Naive B cell (primary cell): Measurements from ENCODE around the gene MROH2B. TPM values are rescaled to one million over a fixed set of nuclear protein-coding genes. Genes with fewer than 3 reads are reported as not detected.

Experiments used
- ATAC-seq, 2 donors: fragments of 150-1000 bp; cut with Tn5 transposase; 2 replicates each; pipeline ENCODE4 v1.10.0; 2021; ENCODE audit warnings: low read depth in 2 of 2, mild to moderate bottlenecking in 2 of 2, moderate library complexity in 2 of 2
- DNase-seq: peaks from one replicate; pipeline ENCODE4 v3.0.0; 2022
- H3K27ac Mint-ChIP-seq, 6 donors: one replicate each; pipeline ENCODE4 v1.8.0; 2020 to 2022; ENCODE audit warnings: mild to moderate bottlenecking in 6 of 6, mixed read lengths in 6 of 6, moderate library complexity in 5 of 6, inconsistent platforms in 2 of 6
- H3K27me3 Mint-ChIP-seq, 3 donors: one replicate each; pipeline ENCODE4 v1.8.0; 2021 to 2022; ENCODE audit warnings: mixed read lengths in 3 of 3, mild to moderate bottlenecking in 1 of 3
- H3K36me3 Mint-ChIP-seq, 2 donors: one replicate each; pipeline ENCODE4 v1.8.0; 2020 to 2022; ENCODE audit warnings: mixed read lengths in 2 of 2, inconsistent platforms in 1 of 2, mild to moderate bottlenecking in 1 of 2
- H3K4me1 Mint-ChIP-seq, 3 donors: one replicate each; pipeline ENCODE4 v1.8.0; 2020 to 2022; ENCODE audit warnings: mixed read lengths in 3 of 3, inconsistent platforms in 1 of 3, mild to moderate bottlenecking in 1 of 3, moderate library complexity in 1 of 3
- H3K4me3 Mint-ChIP-seq, 8 donors: one replicate each; pipeline ENCODE4 v1.8.0; 2020 to 2022; ENCODE audit warnings: mild to moderate bottlenecking in 8 of 8, mixed read lengths in 8 of 8, moderate library complexity in 8 of 8, inconsistent platforms in 2 of 8
- H3K9me3 Mint-ChIP-seq, 7 donors: one replicate each; pipeline ENCODE4 v1.8.0; 2020 to 2022; ENCODE audit warnings: mixed read lengths in 7 of 7, mild to moderate bottlenecking in 5 of 7, inconsistent platforms in 2 of 7, moderate library complexity in 1 of 7
- polyA plus RNA-seq, 6 donors: library from polyadenylated mRNA; unstranded; fragments of 300-500 nt; fragmentation: Illumina TruSeq; gene quantifications; one replicate each; pipeline ENCODE4 v1.2.3, GENCODE V29; 2021; ENCODE audit warnings: low read depth in 6 of 6

Gene MROH2B
- not detected for polyA plus RNA-seq

GRCh38 chr5:41071242-41071641, at the start of gene MROH2B:
Gene MROH2B, minus strand, starts transcription at chr5:41071342. Its CDS starts 490 bp downstream, at chr5:41070852.
- Mint-ChIP-seq H3K27ac (no peak within 1 kb of the TSS), H3K9me3 (peaks cover 0 to 8% (median 0%) of the 10 kb centered on the region in 7 donors), H3K36me3 (no peaks in the 10 kb centered on the region), H3K4me1 (no peaks in the 10 kb centered on the region), H3K27me3 (no peaks in the 10 kb centered on the region), H3K4me3 (no peak within 1 kb of the TSS)
- no peak for ATAC-seq
- DNase-seq: no peak

GRCh38 chr5:41120600-41120999, 49.5 kb upstream of the MROH2B start:
- no peak overlapping the region for H3K27ac Mint-ChIP-seq
- H3K27me3 Mint-ChIP-seq: no peaks in the 10 kb centered on the region
- DNase-seq: no peak
- H3K4me3 Mint-ChIP-seq: no peak overlapping the region
- H3K9me3 Mint-ChIP-seq: peaks cover 0 to 3% (median 0%) of the 10 kb centered on the region in 7 donors
- H3K4me1 Mint-ChIP-seq: no peaks in the 10 kb centered on the region
- H3K36me3 Mint-ChIP-seq: no peaks in the 10 kb centered on the region
- ATAC-seq: no peak

- H3K36me3 Mint-ChIP-seq: no peaks in the 10 kb centered on the region
- no peak overlapping the region for H3K27ac Mint-ChIP-seq
- no peak for ATAC-seq
- no peak for DNase-seq
- no peaks in the 10 kb centered on the region for H3K4me1 Mint-ChIP-seq
- no peaks in the 10 kb centered on the region for H3K27me3 Mint-ChIP-seq
- peaks cover 0 to 3% (median 0%) of the 10 kb centered on the region in 7 donors for H3K9me3 Mint-ChIP-seq
- H3K4me3 Mint-ChIP-seq: no peak overlapping the region
Measured at GRCh38 chr5:41118177-41118576, 47.0 kb upstream of the MROH2B start.

- Mint-ChIP-seq H3K4me1 (no peaks in the 10 kb centered on the region), H3K4me3 (no peak overlapping the region), H3K9me3 (peaks cover 0 to 4% (median 0%) of the 10 kb centered on the region in 7 donors), H3K27ac (no peak overlapping the region), H3K36me3 (no peaks in the 10 kb centered on the region), H3K27me3 (no peaks in the 10 kb centered on the region)
- DNase-seq (no peak), ATAC-seq (no peak)
Measured at GRCh38 chr5:41115281-41115680, 44.1 kb upstream of the MROH2B start.

- Mint-ChIP-seq H3K27me3 (no peaks in the 10 kb centered on the region), H3K4me1 (no peaks in the 10 kb centered on the region), H3K36me3 (no peaks in the 10 kb centered on the region), H3K9me3 (peaks cover 0 to 4% (median 1%) of the 10 kb centered on the region in 7 donors), H3K4me3 (no peak overlapping the region), H3K27ac (no peak overlapping the region)
- no peak for DNase-seq
- no peak for ATAC-seq
Measured at GRCh38 chr5:41112486-41113455, 41.6 kb upstream of the MROH2B start.

GRCh38 chr5:41109186-41109585, 38.0 kb upstream of the MROH2B start:
- no peaks in the 10 kb centered on the region for H3K27me3 Mint-ChIP-seq
- H3K4me3 Mint-ChIP-seq: no peak overlapping the region
- no peak overlapping the region for H3K27ac Mint-ChIP-seq
- ATAC-seq: no peak
- DNase-seq: no peak
- H3K9me3 Mint-ChIP-seq: peaks cover 0 to 4% (median 0%) of the 10 kb centered on the region in 7 donors
- H3K4me1 Mint-ChIP-seq: no peaks in the 10 kb centered on the region
- H3K36me3 Mint-ChIP-seq: no peaks in the 10 kb centered on the region

GRCh38 chr5:41102341-41102740, 31.2 kb upstream of the MROH2B start:
- H3K36me3 Mint-ChIP-seq: no peaks in the 10 kb centered on the region
- peaks cover 0 to 2% (median 0%) of the 10 kb centered on the region in 7 donors for H3K9me3 Mint-ChIP-seq
- H3K27me3 Mint-ChIP-seq: no peaks in the 10 kb centered on the region
- H3K4me1 Mint-ChIP-seq: no peaks in the 10 kb centered on the region
- H3K27ac Mint-ChIP-seq: no peak overlapping the region
- ATAC-seq (no peak), DNase-seq (no peak)
- no peak overlapping the region for H3K4me3 Mint-ChIP-seq

GRCh38 chr5:41097642-41098041, 26.5 kb upstream of the MROH2B start:
- Mint-ChIP-seq H3K36me3 (no peaks in the 10 kb centered on the region), H3K4me3 (no peak overlapping the region), H3K27ac (peak overlapping the region in 1 of 6 donors; percentile 54), H3K4me1 (no peaks in the 10 kb centered on the region), H3K9me3 (peaks cover 0 to 4% (median 2%) of the 10 kb centered on the region in 7 donors), H3K27me3 (no peaks in the 10 kb centered on the region)
- no peak for ATAC-seq
- DNase-seq: no peak

GRCh38 chr5:41095324-41096101, 24.4 kb upstream of the MROH2B start:
- no peak overlapping the region for H3K4me3 Mint-ChIP-seq
- H3K9me3 Mint-ChIP-seq: peaks cover 0 to 8% (median 5%) of the 10 kb centered on the region in 7 donors
- no peaks in the 10 kb centered on the region for H3K27me3 Mint-ChIP-seq
- H3K36me3 Mint-ChIP-seq: no peaks in the 10 kb centered on the region
- no peak for ATAC-seq
- H3K4me1 Mint-ChIP-seq: no peaks in the 10 kb centered on the region
- DNase-seq: no peak
- no peak overlapping the region for H3K27ac Mint-ChIP-seq

- no peak for ATAC-seq
- H3K36me3 Mint-ChIP-seq: no peaks in the 10 kb centered on the region
- peaks cover 0 to 8% (median 5%) of the 10 kb centered on the region in 7 donors for H3K9me3 Mint-ChIP-seq
- H3K27me3 Mint-ChIP-seq: no peaks in the 10 kb centered on the region
- H3K27ac Mint-ChIP-seq: peak overlapping the region in 1 of 6 donors; percentile 35
- no peak for DNase-seq
- H3K4me1 Mint-ChIP-seq: no peaks in the 10 kb centered on the region
- H3K4me3 Mint-ChIP-seq: no peak overlapping the region
Measured at GRCh38 chr5:41094871-41095270, 23.7 kb upstream of the MROH2B start.

GRCh38 chr5:41093803-41094202, 22.7 kb upstream of the MROH2B start:
- Mint-ChIP-seq H3K4me1 (no peaks in the 10 kb centered on the region), H3K36me3 (no peaks in the 10 kb centered on the region), H3K9me3 (peaks cover 0 to 8% (median 5%) of the 10 kb centered on the region in 7 donors), H3K27me3 (no peaks in the 10 kb centered on the region), H3K27ac (no peak overlapping the region), H3K4me3 (no peak overlapping the region)
- ATAC-seq: no peak
- DNase-seq: no peak

GRCh38 chr5:41087461-41087860, 16.3 kb upstream of the MROH2B start:
- H3K27ac Mint-ChIP-seq: no peak overlapping the region
- no peaks in the 10 kb centered on the region for H3K4me1 Mint-ChIP-seq
- H3K4me3 Mint-ChIP-seq: no peak overlapping the region
- ATAC-seq: no peak
- H3K36me3 Mint-ChIP-seq: no peaks in the 10 kb centered on the region
- DNase-seq: no peak
- H3K27me3 Mint-ChIP-seq: no peaks in the 10 kb centered on the region
- H3K9me3 Mint-ChIP-seq: peaks cover 0 to 21% (median 4%) of the 10 kb centered on the region in 7 donors

- no peak for ATAC-seq
Measured at GRCh38 chr5:41083306-41083705, 12.2 kb upstream of the MROH2B start.

More at GRCh38 chr5:41083306-41083705, 12.2 kb upstream of the MROH2B start:
- H3K4me1 Mint-ChIP-seq: no peaks in the 10 kb centered on the region
- no peaks in the 10 kb centered on the region for H3K27me3 Mint-ChIP-seq
- H3K27ac Mint-ChIP-seq: no peak overlapping the region
- peaks cover 1 to 23% (median 5%) of the 10 kb centered on the region in 7 donors for H3K9me3 Mint-ChIP-seq
- no peak for DNase-seq
- no peak overlapping the region for H3K4me3 Mint-ChIP-seq
- no peaks in the 10 kb centered on the region for H3K36me3 Mint-ChIP-seq
